Activated CD8-positive, alpha-beta T cell treated with anti-CD3 and anti-CD28 coated beads, Interleukin-2, amount 10 ng/mL, durations not matched to agents 7 days and 5 days (primary cell): ENCODE measurements around the gene KRT81. TPM values are rescaled to one million over a fixed set of nuclear protein-coding genes. Genes with fewer than 3 reads are reported as not detected.
"Not testable (repeated sequence)": the region's sequence is repeated elsewhere in the genome, so short reads cannot be mapped to it uniquely, and the experiment has no call there.

Experiments used
- ATAC-seq: fragments of 150-1000 bp; cut with Tn5 transposase; one replicate; pipeline ENCODE4 v1.10.0; 2021; ENCODE audit warnings: moderate library complexity
- CTCF ChIA-PET: fragments of 350-600 bp; sonication (Branson Sonifier 250); formaldehyde crosslinking; loops from one replicate; lab custom pipeline; 2021; ENCODE audit warnings: antibody characterized with exemption; lab: Charles Lee
- POLR2A ChIA-PET: fragments of 350-600 bp; sonication (Branson Sonifier 250); formaldehyde crosslinking; loops from one replicate; lab custom pipeline; 2021; ENCODE audit warnings: antibody characterized with exemption; lab: Charles Lee
- DNase-seq: peaks from one replicate; pipeline ENCODE4 v3.0.0-alpha.2; 2020
- H3K27ac Mint-ChIP-seq: one replicate; pipeline ENCODE4 v1.8.0; 2021; ENCODE audit warnings: mild to moderate bottlenecking, mixed read lengths
- H3K27me3 Mint-ChIP-seq: one replicate; pipeline ENCODE4 v1.8.0; 2021; ENCODE audit warnings: low read depth, mixed read lengths
- H3K36me3 Mint-ChIP-seq: one replicate; pipeline ENCODE4 v1.8.0; 2021; ENCODE audit warnings: low read depth, mixed read lengths
- H3K4me1 Mint-ChIP-seq: one replicate; pipeline ENCODE4 v1.8.0; 2021; ENCODE audit warnings: low read depth, mixed read lengths
- H3K4me3 Mint-ChIP-seq: one replicate; pipeline ENCODE4 v1.8.0; 2021; ENCODE audit warnings: mild to moderate bottlenecking, mixed read lengths
- H3K9me3 Mint-ChIP-seq: one replicate; pipeline ENCODE4 v1.8.0; 2022; ENCODE audit warnings: mixed read lengths; ENCODE audit not compliant: insufficient read depth
- total RNA-seq, 2 experiments: library from RNA; stranded (reverse); gene quantifications; one replicate each; pipeline ENCODE4 v1.2.3, GENCODE V29; 2021

The KRT81 gene
- total RNA-seq, 2 experiments from 2014 or later: 0.29 to 0.42 TPM

- ChIA-PET CTCF (interaction anchor here (1.4 to 2.9 kb wide), 3 partner anchors 10 to 95 kb away, joined by 5 to 15 read pairs (median 7); no protein-coding TSS in a partner anchor), POLR2A (no interaction called here)
- no peak for DNase-seq
- H3K4me3 Mint-ChIP-seq: no peak overlapping the region
- no peaks in the 10 kb centered on the region for H3K9me3 Mint-ChIP-seq
- ATAC-seq: no peak
- peaks cover 6% of the 10 kb centered on the region for H3K4me1 Mint-ChIP-seq
- H3K27me3 Mint-ChIP-seq: peaks cover 31% of the 10 kb centered on the region
- H3K36me3 Mint-ChIP-seq: no peaks in the 10 kb centered on the region
- no peak overlapping the region for H3K27ac Mint-ChIP-seq
Observed at GRCh38 chr12:52316701-52317100, 25.4 kb upstream of the KRT81 start.

- Mint-ChIP-seq H3K27ac (no peak overlapping the region), H3K9me3 (no peaks in the 10 kb centered on the region), H3K4me3 (no peak overlapping the region), H3K27me3 (peaks cover 35% of the 10 kb centered on the region), H3K36me3 (no peaks in the 10 kb centered on the region), H3K4me1 (peaks cover 6% of the 10 kb centered on the region)
- ATAC-seq: no peak
- DNase-seq: no peak
- ChIA-PET POLR2A (no interaction called here), CTCF (interaction anchor here (1.3 to 2.9 kb wide), 4 partner anchors 11 to 159 kb away, joined by 3 to 15 read pairs (median 6); no protein-coding TSS in a partner anchor)
Observed at GRCh38 chr12:52316290-52316689, 25.0 kb upstream of the KRT81 start.

- CTCF ChIA-PET: interaction anchor here (1.3 to 2.9 kb wide), 4 partner anchors 11 to 159 kb away, joined by 3 to 15 read pairs (median 6); no protein-coding TSS in a partner anchor
- ATAC-seq, H3K36me3 Mint-ChIP-seq, H3K4me1 Mint-ChIP-seq, H3K9me3 Mint-ChIP-seq, POLR2A ChIA-PET, H3K27ac Mint-ChIP-seq, H3K4me3 Mint-ChIP-seq: not testable (repeated sequence)
- DNase-seq: peak; percentile 55
- peaks cover 39% of the 10 kb centered on the region for H3K27me3 Mint-ChIP-seq
Observed at GRCh38 chr12:52315721-52316120, 24.4 kb upstream of the KRT81 start.

- H3K4me3 Mint-ChIP-seq: no peak overlapping the region
- peaks cover 40% of the 10 kb centered on the region for H3K27me3 Mint-ChIP-seq
- no peaks in the 10 kb centered on the region for H3K9me3 Mint-ChIP-seq
- ATAC-seq (no peak), DNase-seq (no peak)
- H3K27ac Mint-ChIP-seq: no peak overlapping the region
- CTCF ChIA-PET: interaction anchor here (2.1 to 2.9 kb wide), 2 partner anchors 13 to 35 kb away, joined by 7 to 15 read pairs; no protein-coding TSS in a partner anchor
- H3K36me3 Mint-ChIP-seq: no peaks in the 10 kb centered on the region
- peaks cover 6% of the 10 kb centered on the region for H3K4me1 Mint-ChIP-seq
- POLR2A ChIA-PET: no interaction called here
Observed at GRCh38 chr12:52314511-52314910, 23.2 kb upstream of the KRT81 start.

- no peaks in the 10 kb centered on the region for H3K36me3 Mint-ChIP-seq
- ATAC-seq (no peak), DNase-seq (no peak)
- H3K4me3 Mint-ChIP-seq: no peak overlapping the region
- ChIA-PET POLR2A (no interaction called here), CTCF (interaction anchor here (2.9 kb wide), 1 partner anchor 13 kb away, joined by 15 read pairs; no protein-coding TSS in a partner anchor)
- peaks cover 4% of the 10 kb centered on the region for H3K4me1 Mint-ChIP-seq
- H3K27ac Mint-ChIP-seq: no peak overlapping the region
- H3K27me3 Mint-ChIP-seq: peaks cover 40% of the 10 kb centered on the region
- no peaks in the 10 kb centered on the region for H3K9me3 Mint-ChIP-seq
Observed at GRCh38 chr12:52313926-52314325, 22.6 kb upstream of the KRT81 start.

GRCh38 chr12:52313461-52313860 is 22.1 kb upstream of the KRT81 start:
- ChIA-PET CTCF (no interaction called here), POLR2A (no interaction called here)
- H3K4me3 Mint-ChIP-seq: no peak overlapping the region
- DNase-seq: no peak
- no peak for ATAC-seq
- no peaks in the 10 kb centered on the region for H3K9me3 Mint-ChIP-seq
- H3K27me3 Mint-ChIP-seq: peaks cover 44% of the 10 kb centered on the region
- no peak overlapping the region for H3K27ac Mint-ChIP-seq
- H3K4me1 Mint-ChIP-seq: peaks cover 4% of the 10 kb centered on the region
- no peaks in the 10 kb centered on the region for H3K36me3 Mint-ChIP-seq

GRCh38 chr12:52312086-52312485 is 20.8 kb upstream of the KRT81 start:
- Mint-ChIP-seq H3K4me1 (peaks cover 8% of the 10 kb centered on the region), H3K27ac (no peak overlapping the region), H3K9me3 (no peaks in the 10 kb centered on the region), H3K27me3 (peaks cover 53% of the 10 kb centered on the region), H3K4me3 (no peak overlapping the region), H3K36me3 (no peaks in the 10 kb centered on the region)
- DNase-seq: no peak
- CTCF ChIA-PET: interaction anchor here (0.8 to 6.7 kb wide), 5 partner anchors 14 to 668 kb away, joined by 3 to 50 read pairs (median 4); no protein-coding TSS in a partner anchor
- POLR2A ChIA-PET: no interaction called here
- ATAC-seq: no peak

GRCh38 chr12:52311285-52311648 is 19.9 kb upstream of the KRT81 start:
- peaks cover 60% of the 10 kb centered on the region for H3K27me3 Mint-ChIP-seq
- peaks cover 11% of the 10 kb centered on the region for H3K4me1 Mint-ChIP-seq
- H3K36me3 Mint-ChIP-seq: no peaks in the 10 kb centered on the region
- no peak overlapping the region for H3K27ac Mint-ChIP-seq
- DNase-seq (no peak), ATAC-seq (no peak)
- H3K4me3 Mint-ChIP-seq: no peak overlapping the region
- CTCF ChIA-PET: interaction anchor here (1.1 to 6.7 kb wide), 5 partner anchors 15 to 569 kb away, joined by 4 to 50 read pairs (median 8); no protein-coding TSS in a partner anchor
- POLR2A ChIA-PET: interaction anchor here (0.6 kb wide), 1 partner anchor 419 kb away, joined by 3 read pairs; no protein-coding TSS in a partner anchor
- H3K9me3 Mint-ChIP-seq: no peaks in the 10 kb centered on the region

GRCh38 chr12:52310622-52311284 is 19.4 kb upstream of the KRT81 start:
- no peak overlapping the region for H3K4me3 Mint-ChIP-seq
- DNase-seq (no peak), ATAC-seq (no peak)
- H3K9me3 Mint-ChIP-seq: no peaks in the 10 kb centered on the region
- ChIA-PET POLR2A (interaction anchor here (0.6 kb wide), 1 partner anchor 420 kb away, joined by 3 read pairs; no protein-coding TSS in a partner anchor), CTCF (interaction anchor here (1.3 to 6.7 kb wide), 4 partner anchors 15 to 569 kb away, joined by 4 to 50 read pairs (median 16); no protein-coding TSS in a partner anchor)
- peaks cover 62% of the 10 kb centered on the region for H3K27me3 Mint-ChIP-seq
- peaks cover 16% of the 10 kb centered on the region for H3K4me1 Mint-ChIP-seq
- no peak overlapping the region for H3K27ac Mint-ChIP-seq
- H3K36me3 Mint-ChIP-seq: no peaks in the 10 kb centered on the region

GRCh38 chr12:52308806-52309425 is 17.6 kb upstream of the KRT81 start:
- Mint-ChIP-seq H3K9me3 (no peaks in the 10 kb centered on the region), H3K4me3 (peak overlapping the region; percentile 5), H3K27ac (no peak overlapping the region), H3K27me3 (peaks cover 62% of the 10 kb centered on the region), H3K4me1 (peaks cover 32% of the 10 kb centered on the region), H3K36me3 (no peaks in the 10 kb centered on the region)
- ATAC-seq: no peak
- DNase-seq: no peak
- POLR2A ChIA-PET: no interaction called here
- CTCF ChIA-PET: interaction anchor here (0.7 to 6.7 kb wide), 7 partner anchors 10 to 165 kb away, joined by 3 to 50 read pairs (median 7); no protein-coding TSS in a partner anchor

- DNase-seq: peak; percentile 72
- ChIA-PET POLR2A (no interaction called here), CTCF (interaction anchor here (0.7 to 6.7 kb wide), 10 partner anchors 11 to 672 kb away, joined by 3 to 50 read pairs (median 6); no protein-coding TSS in a partner anchor)
- peaks cover 32% of the 10 kb centered on the region for H3K4me1 Mint-ChIP-seq
- peak overlapping the region; percentile 68 for H3K4me3 Mint-ChIP-seq
- no peaks in the 10 kb centered on the region for H3K36me3 Mint-ChIP-seq
- no peaks in the 10 kb centered on the region for H3K9me3 Mint-ChIP-seq
- peak; percentile 92 for ATAC-seq
- peaks cover 62% of the 10 kb centered on the region for H3K27me3 Mint-ChIP-seq
- no peak overlapping the region for H3K27ac Mint-ChIP-seq
Observed at GRCh38 chr12:52307836-52308805, 16.8 kb upstream of the KRT81 start.
